Progenitor cell of endocrine pancreas (in vitro differentiated cells): ENCODE results near the gene KIF12. TPM values are rescaled to one million over a fixed set of nuclear protein-coding genes. Genes with fewer than 3 reads are reported as not detected.

Experiments
- DNase-seq: peaks from one replicate; pipeline ENCODE4 v3.0.0; 2021; ENCODE audit warnings: low spot score; ENCODE audit not compliant: unreplicated experiment
- H3K27ac Mint-ChIP-seq: 2 replicates; pipeline ENCODE4 v1.8.0; 2021; ENCODE audit warnings: mild to moderate bottlenecking, moderate library complexity, mixed read lengths
- H3K27me3 Mint-ChIP-seq: 2 replicates; pipeline ENCODE4 v1.8.0; 2021; ENCODE audit warnings: mixed read lengths
- H3K36me3 Mint-ChIP-seq: 2 replicates; pipeline ENCODE4 v1.8.0; 2022; ENCODE audit warnings: mixed read lengths; ENCODE audit not compliant: insufficient read depth
- H3K4me1 Mint-ChIP-seq: 2 replicates; pipeline ENCODE4 v1.8.0; 2021; ENCODE audit warnings: low read depth, mixed read lengths
- H3K4me3 Mint-ChIP-seq: 2 replicates; pipeline ENCODE4 v1.8.0; 2021; ENCODE audit warnings: low read depth, mild to moderate bottlenecking, moderate library complexity, mixed read lengths
- H3K9me3 Mint-ChIP-seq: 2 replicates; pipeline ENCODE4 v1.8.0; 2021; ENCODE audit warnings: low read depth, mixed read lengths
- total RNA-seq: library from RNA; stranded (reverse); gene quantifications from 2 replicates; pipeline ENCODE4 v1.2.1, GENCODE V29; 2021
- TF ChIP-seq, protein P1 (sequence below): fragments of 200-600 bp; sonication (generic); IDR thresholded peaks from one replicate; pipeline ENCODE4 v1.5.0; 2021; ENCODE audit warnings: antibody characterized with exemption, mild to moderate bottlenecking; ENCODE audit not compliant: unreplicated experiment

The KIF12 gene
- total RNA-seq, 1 donor from 2014 or later, result 176 TPM

- Mint-ChIP-seq H3K36me3 (peaks cover 20% of the 10 kb centered on the region), H3K4me3 (peak overlapping the region; percentile 77), H3K27me3 (no peaks in the 10 kb centered on the region), H3K27ac (peak overlapping the region; percentile 92), H3K4me1 (peaks cover 26% of the 10 kb centered on the region), H3K9me3 (peaks cover 10% of the 10 kb centered on the region)
- TF ChIP-seq, protein P1, sequence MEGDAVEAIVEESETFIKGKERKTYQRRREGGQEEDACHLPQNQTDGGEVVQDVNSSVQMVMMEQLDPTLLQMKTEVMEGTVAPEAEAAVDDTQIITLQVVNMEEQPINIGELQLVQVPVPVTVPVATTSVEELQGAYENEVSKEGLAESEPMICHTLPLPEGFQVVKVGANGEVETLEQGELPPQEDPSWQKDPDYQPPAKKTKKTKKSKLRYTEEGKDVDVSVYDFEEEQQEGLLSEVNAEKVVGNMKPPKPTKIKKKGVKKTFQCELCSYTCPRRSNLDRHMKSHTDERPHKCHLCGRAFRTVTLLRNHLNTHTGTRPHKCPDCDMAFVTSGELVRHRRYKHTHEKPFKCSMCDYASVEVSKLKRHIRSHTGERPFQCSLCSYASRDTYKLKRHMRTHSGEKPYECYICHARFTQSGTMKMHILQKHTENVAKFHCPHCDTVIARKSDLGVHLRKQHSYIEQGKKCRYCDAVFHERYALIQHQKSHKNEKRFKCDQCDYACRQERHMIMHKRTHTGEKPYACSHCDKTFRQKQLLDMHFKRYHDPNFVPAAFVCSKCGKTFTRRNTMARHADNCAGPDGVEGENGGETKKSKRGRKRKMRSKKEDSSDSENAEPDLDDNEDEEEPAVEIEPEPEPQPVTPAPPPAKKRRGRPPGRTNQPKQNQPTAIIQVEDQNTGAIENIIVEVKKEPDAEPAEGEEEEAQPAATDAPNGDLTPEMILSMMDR, result no peak
- no peak for DNase-seq
Measured at GRCh38 chr9:114099669-114100270, 678 bp upstream of the KIF12 start.

DNA sequence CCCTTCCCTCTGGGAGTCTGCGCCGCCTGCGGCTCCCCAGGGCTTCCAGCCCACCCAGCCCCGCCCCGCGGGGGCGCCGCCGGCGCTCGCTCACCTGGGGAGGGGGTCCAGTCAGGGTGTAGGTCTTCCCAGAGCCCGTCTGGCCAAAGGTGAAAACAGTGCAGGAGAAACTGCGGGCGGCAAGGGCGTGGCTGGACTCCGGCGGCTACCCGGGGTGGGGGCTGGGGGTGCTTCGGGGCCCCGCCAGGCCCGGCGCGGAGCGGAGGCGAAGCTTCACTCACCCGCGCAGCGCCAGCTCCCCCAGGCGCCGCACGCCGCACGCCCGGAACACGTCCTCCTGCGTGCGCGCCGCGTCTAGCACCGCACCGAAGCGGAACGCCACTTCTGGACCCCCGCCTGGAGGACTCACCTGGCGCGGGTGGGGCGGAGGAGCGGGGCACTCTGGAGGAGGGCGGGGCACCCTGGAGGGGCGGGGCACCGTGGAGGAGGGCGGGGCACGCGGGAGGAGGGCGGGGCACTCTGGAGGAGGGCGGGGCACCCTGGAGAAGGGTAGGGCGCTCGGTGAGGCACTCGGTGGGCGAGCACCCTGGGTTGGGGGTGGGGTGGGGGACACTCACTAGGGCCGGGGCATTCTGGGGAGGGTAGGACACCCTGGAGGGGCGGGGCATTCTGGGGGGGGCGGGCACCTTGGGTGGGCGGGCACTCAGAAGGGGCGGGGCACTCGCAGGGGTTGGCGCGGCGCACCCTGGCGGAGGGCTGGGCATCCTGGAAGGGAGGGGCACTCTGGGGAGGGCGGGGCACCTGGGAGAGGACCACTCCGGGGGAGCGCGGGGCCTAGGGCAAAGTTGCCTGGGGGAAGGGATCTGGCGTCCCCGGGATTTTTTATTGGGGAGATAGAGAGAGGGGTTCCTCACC lies 814 bp downstream of the KIF12 start:
- peaks cover 26% of the 10 kb centered on the region for H3K4me1 Mint-ChIP-seq
- peak overlapping the region; percentile 77 for H3K4me3 Mint-ChIP-seq
- H3K36me3 Mint-ChIP-seq, result peaks cover 28% of the 10 kb centered on the region
- H3K9me3 Mint-ChIP-seq, result peaks cover 10% of the 10 kb centered on the region
- TF ChIP-seq, protein P1, result no peak
- DNase-seq, result peak; percentile 81
- peak overlapping the region; percentile 92 for H3K27ac Mint-ChIP-seq
- H3K27me3 Mint-ChIP-seq, result no peaks in the 10 kb centered on the region

DNA sequence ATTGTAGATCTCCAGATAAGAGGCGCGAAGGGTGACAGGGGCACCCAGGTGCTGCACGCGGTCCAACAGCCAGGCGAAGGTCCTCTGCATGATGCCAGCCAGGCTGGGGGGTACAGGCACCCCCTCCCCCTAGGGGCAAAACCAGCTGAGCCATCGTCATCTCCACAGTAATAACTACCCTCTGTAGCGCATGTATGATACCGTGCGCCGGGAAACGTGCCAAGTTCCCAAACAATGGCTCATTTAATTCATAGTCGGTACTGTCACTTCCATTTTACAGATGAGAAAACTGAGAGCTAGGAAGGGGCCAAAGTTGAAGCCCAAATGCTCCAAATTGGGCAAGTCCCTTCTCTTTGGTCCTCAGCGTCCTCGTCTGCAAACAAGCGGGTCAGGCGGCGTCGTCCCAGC lies 1.5 kb downstream of the KIF12 start:
- TF ChIP-seq, protein P1, result no peak
- Mint-ChIP-seq H3K36me3 (peaks cover 30% of the 10 kb centered on the region), H3K4me3 (peak overlapping the region; percentile 77), H3K4me1 (peaks cover 26% of the 10 kb centered on the region), H3K27me3 (no peaks in the 10 kb centered on the region), H3K9me3 (peaks cover 9% of the 10 kb centered on the region), H3K27ac (peak overlapping the region; percentile 41)
- DNase-seq, result no peak

DNA sequence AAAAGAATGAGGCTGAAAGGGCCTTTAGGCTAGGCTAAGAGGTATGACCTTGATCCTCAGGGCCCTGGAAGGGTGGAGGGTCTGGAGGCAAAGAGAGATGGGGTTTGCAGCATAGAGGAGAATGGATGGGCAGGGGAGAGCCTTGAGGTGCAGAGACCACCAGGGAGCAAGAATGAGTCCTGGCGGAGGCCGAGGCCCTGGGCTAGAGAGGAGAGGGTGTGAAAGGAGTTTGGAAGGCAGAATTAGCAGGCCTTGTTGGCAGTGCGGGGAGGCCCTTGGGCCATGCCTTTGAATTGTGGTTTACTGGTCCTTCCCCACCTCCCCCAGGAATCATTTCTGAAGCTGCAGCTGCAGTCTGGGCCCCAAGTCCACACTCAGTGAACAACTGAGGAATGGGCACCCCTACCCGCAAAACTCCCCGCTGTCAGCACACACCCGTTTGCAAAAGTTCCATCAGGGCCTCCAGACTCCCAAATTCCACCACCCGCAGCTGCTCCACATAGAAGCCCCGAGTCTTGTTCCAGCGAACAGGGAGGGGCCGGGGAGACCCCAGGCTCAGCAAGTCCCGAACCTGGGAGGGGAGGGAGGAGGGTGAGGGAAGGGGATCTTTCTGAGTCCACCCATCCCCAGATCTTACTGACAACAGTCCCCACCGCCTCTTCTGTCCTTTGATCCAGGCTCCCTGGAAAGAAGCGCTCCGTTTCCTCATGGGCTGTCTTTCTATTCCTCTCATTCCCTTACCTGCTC lies 2.1 kb downstream of the KIF12 start:
- Mint-ChIP-seq H3K4me3 (peak overlapping the region; percentile 77), H3K27ac (peak overlapping the region; percentile 89), H3K27me3 (no peaks in the 10 kb centered on the region), H3K36me3 (peaks cover 29% of the 10 kb centered on the region), H3K4me1 (peaks cover 26% of the 10 kb centered on the region), H3K9me3 (peaks cover 6% of the 10 kb centered on the region)
- no peak for DNase-seq
- TF ChIP-seq, protein P1, result no peak

DNA sequence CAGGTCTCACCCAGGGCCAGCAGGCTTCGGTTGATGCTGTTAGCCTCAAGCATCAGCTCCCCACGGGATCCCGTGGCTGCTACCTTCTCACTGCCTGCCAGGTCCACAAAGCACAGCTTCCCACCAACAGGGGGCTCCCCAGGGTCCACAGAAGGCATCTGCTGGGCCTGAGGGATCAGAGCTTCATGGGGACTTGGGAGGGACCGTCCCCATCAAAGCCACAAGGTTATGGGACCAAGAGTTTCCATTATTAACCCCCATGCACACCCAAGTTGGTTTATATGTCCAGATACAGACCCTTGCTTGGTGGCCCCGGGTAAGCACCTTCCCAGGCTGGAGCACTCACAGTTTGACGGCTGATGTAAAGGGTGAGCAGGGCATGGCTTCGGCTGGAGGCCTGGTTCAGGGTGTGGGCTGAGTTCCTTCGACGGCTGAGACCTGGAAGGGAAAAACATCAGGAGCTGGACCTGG lies 3.0 kb downstream of the KIF12 start:
- H3K27me3 Mint-ChIP-seq, result no peaks in the 10 kb centered on the region
- TF ChIP-seq, protein P1, result peak; percentile 43
- DNase-seq, result no peak
- H3K9me3 Mint-ChIP-seq, result no peaks in the 10 kb centered on the region
- peak overlapping the region; percentile 65 for H3K4me3 Mint-ChIP-seq
- H3K4me1 Mint-ChIP-seq, result peaks cover 26% of the 10 kb centered on the region
- no peak overlapping the region for H3K27ac Mint-ChIP-seq
- peaks cover 27% of the 10 kb centered on the region for H3K36me3 Mint-ChIP-seq
